CD4-positive, alpha-beta T cell treated with Interleukin-21 for 1 hour (primary cell): ENCODE data around the gene PTGS1.
"Not testable (repeated sequence)": the region's sequence is repeated elsewhere in the genome, so short reads cannot be mapped to it uniquely, and the experiment has no call there.

ENCODE experiments used
- DNase-seq: peaks from one replicate; pipeline ENCODE4 v3.0.0-alpha.2; 2020

PTGS1 gene

GRCh38 chr9:122347348-122348287 is 23.2 kb upstream of the PTGS1 start:
- DNase-seq, result no peak

GRCh38 chr9:122348288-122348777 is 22.5 kb upstream of the PTGS1 start:
- no peak for DNase-seq

- no peak for DNase-seq
Measured at GRCh38 chr9:122348791-122349190, 22.0 kb upstream of the PTGS1 start.

- no peak for DNase-seq
Measured at GRCh38 chr9:122349201-122349600, 21.6 kb upstream of the PTGS1 start.

GRCh38 chr9:122350577-122351355 is 20.1 kb upstream of the PTGS1 start:
- peak; percentile 73 for DNase-seq

- DNase-seq, result no peak
Measured at GRCh38 chr9:122354536-122355199, 16.2 kb upstream of the PTGS1 start.

GRCh38 chr9:122355336-122355875 is 15.4 kb upstream of the PTGS1 start:
- DNase-seq, result no peak

GRCh38 chr9:122356627-122357026 is 14.2 kb upstream of the PTGS1 start:
- no peak for DNase-seq

- no peak for DNase-seq
Measured at GRCh38 chr9:122360891-122361290, 9.9 kb upstream of the PTGS1 start.

- not testable (repeated sequence) for DNase-seq
Measured at GRCh38 chr9:122363131-122363530, 7.7 kb upstream of the PTGS1 start.

GRCh38 chr9:122364117-122364782 is 6.6 kb upstream of the PTGS1 start:
- no peak for DNase-seq

- no peak for DNase-seq
Measured at GRCh38 chr9:122364783-122365150, 6.1 kb upstream of the PTGS1 start.

GRCh38 chr9:122366074-122366660 is 4.7 kb upstream of the PTGS1 start:
- no peak for DNase-seq

GRCh38 chr9:122367065-122367464 is 3.8 kb upstream of the PTGS1 start:
- DNase-seq, result no peak

GRCh38 chr9:122367774-122368460 is 2.9 kb upstream of the PTGS1 start:
- no peak for DNase-seq

GRCh38 chr9:122368642-122369041 is 2.2 kb upstream of the PTGS1 start:
- no peak for DNase-seq

- DNase-seq, result no peak
Measured at GRCh38 chr9:122370303-122370702, 521 bp upstream of the PTGS1 start.

- no peak for DNase-seq
Measured at GRCh38 chr9:122371846-122372245, 1.0 kb downstream of the PTGS1 start.

- no peak for DNase-seq
Measured at GRCh38 chr9:122372856-122373845, 2.3 kb downstream of the PTGS1 start.

- DNase-seq, result no peak
Measured at GRCh38 chr9:122374885-122375420, 4.1 kb downstream of the PTGS1 start.
